GM18499 (cell line): ENCODE results near the gene FANK1.
"Not testable (repeated sequence)": the region's sequence is repeated elsewhere in the genome, so short reads cannot be mapped to it uniquely, and the experiment has no call there.

ENCODE experiments used
- ATAC-seq: cut with Tn5 transposase; IDR thresholded peaks from one replicate; pipeline ENCODE4 v1.9.1; 2021; ENCODE audit warnings: moderate number of reproducible peaks; ENCODE audit not compliant: insufficient read depth, unreplicated experiment

Gene FANK1

DNA sequence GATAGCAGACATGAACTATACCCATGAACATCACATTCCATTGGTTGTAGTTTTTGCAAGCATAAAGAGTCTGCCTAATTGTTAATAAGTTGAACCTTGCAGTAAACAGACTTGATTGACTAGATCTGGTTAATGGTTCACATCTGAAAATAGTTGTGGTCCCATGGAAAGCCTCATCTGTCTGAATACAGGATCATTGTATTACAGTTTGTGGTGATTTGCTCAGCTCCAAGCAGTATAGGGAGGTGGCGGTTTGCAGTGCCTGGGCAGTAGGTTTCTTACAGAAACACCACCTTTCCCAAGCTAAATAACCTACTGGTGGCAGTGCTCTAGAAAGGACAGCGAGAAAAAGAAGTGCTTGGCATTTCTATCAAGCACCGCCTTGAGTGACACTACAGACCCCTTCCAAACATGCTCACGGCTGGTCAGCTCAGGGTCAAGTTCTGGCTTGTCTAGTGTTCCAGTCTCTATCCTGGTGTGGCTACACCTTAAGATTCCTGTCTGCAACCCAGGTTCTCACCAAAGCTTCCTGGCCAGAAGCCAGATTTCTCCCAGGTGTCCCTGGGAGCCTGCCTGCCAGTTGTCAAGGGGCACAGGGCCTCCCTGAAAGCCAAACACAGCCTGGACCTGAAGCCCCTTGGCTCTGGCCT is 119.9 kb downstream of the FANK1 start:
- ATAC-seq = no peak

- ATAC-seq = no peak
Measured at GRCh38 chr10:126016882-126017281, 120.5 kb downstream of the FANK1 start.

DNA sequence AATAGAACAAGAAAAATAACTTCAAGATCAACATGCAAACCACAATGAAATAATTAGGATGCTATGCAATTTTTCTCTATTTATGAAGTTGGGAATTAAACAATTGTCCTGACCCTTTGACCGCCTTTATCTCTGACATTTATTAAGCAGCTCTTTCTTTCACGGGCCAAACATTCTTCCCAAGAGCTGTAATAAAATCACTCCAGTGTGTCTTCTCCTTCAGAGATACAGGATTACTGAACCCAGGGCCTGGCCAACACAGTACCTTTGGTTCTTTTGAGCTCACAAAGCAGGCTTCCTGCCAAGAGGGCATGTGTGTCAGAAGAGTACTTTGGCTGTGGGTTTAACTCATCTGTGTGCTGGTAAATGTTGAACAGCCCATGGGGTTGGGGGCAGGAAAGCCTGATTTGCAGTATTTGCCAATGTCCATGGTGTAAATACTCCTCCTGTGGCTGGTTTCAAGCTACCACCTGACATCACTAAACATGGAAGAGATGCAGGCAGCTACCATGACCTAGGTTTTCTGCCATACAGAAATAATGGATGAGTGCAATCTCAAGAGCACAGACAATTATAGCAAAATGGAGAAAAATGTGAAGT is 121.7 kb downstream of the FANK1 start:
- ATAC-seq = no peak

GRCh38 chr10:126021833-126022500 is 125.6 kb downstream of the FANK1 start:
- no peak for ATAC-seq

- no peak for ATAC-seq
Measured at GRCh38 chr10:126022841-126023240, 126.5 kb downstream of the FANK1 start.

DNA sequence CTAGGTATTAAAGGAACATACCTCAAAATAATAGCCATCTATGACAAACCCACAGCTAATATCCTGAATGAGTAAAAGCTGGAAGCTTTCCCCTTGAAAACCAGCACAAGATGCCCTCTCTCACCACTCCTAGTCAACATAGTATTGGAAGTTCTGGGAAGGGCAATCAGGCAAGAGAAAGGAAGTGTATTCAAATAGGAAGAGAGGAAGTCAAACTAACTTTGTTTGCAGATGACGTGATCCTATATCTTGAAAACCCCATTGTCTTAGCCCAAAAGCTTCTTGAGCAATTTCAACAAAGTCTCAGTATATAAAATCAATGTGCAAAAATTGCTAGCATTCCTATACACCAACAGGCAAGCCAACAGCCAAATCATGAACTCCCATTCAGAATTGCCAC is 131.3 kb downstream of the FANK1 start:
- ATAC-seq = no peak

GRCh38 chr10:126029999-126030398 is 133.6 kb downstream of the FANK1 start:
- no peak for ATAC-seq

- ATAC-seq = no peak
Measured at GRCh38 chr10:126034586-126034985, 138.2 kb downstream of the FANK1 start.

- no peak for ATAC-seq
Measured at GRCh38 chr10:126036515-126036914, 140.2 kb downstream of the FANK1 start.

DNA sequence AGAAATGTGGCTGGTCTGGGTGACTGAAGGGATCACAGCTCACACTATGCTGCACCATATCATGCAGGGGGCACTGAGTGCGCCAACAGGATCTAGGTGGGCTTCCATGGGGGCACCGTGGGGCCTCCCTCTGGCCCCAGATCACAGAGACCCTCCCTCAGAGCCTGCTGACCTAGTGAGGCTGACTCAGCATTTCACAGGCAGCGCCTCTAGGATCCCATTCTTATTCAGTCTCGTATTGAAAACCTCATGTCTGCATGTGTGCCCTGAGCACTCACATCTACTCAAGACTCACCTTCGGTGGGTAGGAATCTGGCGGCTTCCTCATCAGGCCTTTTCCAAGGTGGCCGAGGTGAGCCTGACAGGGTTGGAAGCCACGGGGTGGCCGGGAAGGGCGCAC is 141.6 kb downstream of the FANK1 start:
- ATAC-seq = no peak

DNA sequence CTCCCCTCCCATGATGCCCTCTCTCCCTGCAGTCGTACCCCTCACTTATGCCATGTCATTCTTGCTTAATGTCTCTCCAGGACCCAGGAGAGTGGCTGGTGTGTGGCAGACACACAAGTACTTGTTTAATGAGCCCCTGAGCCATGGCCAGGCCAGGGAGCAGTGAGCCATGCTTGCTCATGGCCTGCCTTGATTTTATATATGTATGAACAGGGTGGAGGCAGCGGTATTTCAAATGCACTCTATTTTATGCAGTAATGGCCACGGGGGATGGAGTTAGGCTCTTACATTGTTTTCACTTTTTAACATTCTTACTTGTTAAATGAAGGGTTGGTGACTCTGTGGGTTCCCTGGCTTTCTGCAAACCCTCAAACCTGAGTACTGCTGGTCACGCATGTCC is 144.8 kb downstream of the FANK1 start:
- ATAC-seq = no peak

DNA sequence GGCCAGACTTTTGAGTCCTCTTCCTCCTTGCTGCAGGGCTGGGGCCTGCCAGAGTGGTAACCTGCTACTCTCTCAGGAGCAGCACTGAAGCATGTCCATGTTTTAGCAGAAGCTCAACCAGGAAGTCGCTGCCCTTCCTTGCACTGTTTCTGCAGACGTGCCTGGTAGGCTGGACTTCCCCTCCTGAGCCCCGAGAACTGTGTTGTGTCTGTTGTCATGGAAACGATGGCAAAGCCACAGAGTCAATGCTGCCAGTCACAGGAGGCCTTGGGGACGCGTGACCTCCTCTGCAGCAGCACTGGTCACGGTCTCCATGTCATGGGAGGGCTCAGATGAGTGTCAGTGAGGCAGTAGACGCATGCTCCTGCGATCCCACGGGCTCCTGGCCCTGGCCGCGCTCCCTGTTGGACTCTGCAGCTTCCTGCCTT is 145.5 kb downstream of the FANK1 start:
- ATAC-seq = peak; percentile 99

DNA sequence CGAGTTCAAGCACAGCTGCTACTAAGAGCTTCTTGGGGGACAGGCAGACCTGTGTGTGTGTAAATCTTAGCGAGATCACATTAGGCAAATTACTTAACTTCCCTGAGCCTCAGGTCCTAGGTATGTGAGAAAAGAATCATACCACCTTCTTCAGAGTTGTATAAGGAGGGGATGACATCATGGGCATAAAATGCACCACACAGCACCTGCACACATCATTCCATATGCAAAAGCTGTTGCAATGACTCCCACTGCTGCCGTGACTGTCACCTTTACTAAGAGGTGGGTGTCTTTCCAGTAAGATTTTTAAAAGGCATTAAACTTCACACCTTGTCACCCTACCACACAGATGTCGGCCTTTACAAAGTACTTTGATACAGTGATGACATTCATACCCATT is 146.0 kb downstream of the FANK1 start:
- no peak for ATAC-seq

- no peak for ATAC-seq
Measured at GRCh38 chr10:126042906-126043305, 146.5 kb downstream of the FANK1 start.

DNA sequence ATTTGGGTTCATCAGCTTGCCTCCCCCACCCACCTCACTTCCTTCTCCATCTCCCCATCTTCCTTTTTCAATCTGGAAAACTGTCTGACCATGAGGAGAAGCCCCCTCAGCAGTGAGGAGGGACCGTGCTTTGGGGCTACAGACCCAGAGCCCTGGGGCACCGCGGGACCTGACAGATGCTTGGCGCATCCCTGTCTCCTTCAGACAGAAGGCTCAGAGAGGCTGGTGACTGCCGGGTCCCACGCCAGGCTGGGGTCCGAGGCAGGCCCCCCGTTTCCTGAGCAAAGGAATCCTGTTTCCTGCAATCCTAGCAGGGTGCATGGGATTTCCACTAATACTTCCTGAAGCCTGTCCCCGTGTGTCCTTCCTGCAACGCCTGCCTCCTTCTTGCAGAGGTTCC is 147.0 kb downstream of the FANK1 start:
- no peak for ATAC-seq

- no peak for ATAC-seq
Measured at GRCh38 chr10:126045861-126046260, 149.5 kb downstream of the FANK1 start.

GRCh38 chr10:126046831-126047230 is 150.5 kb downstream of the FANK1 start:
- no peak for ATAC-seq

GRCh38 chr10:126047749-126048148 is 151.4 kb downstream of the FANK1 start:
- not testable (repeated sequence) for ATAC-seq

- no peak for ATAC-seq
Measured at GRCh38 chr10:126049759-126050700, 153.7 kb downstream of the FANK1 start.

GRCh38 chr10:126052171-126052570 is 155.8 kb downstream of the FANK1 start:
- ATAC-seq = no peak

DNA sequence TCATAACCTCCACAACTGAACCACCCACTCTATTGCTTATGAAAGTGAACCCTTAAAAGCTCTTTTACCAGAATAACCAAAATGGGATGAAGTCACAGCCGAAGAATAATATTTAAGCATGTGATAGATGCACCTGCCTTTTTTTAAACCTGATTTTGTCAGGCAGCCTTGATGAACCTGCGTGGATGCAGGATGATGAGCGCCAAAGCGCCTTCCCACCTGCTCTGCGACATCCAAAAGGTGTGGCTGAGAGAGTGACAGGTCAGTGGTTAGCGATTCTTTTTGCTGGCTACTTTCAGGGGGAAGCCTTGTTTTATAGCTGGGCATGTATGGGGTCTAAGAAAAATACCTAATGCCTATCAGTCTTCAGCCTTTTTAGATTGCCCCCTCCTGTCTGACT is 157.8 kb downstream of the FANK1 start:
- no peak for ATAC-seq
